DND-41 (cell line): ENCODE results near the gene UGGT2.

Source experiments
- ATAC-seq: fragments of 200-7000 bp; cut with Tn5 transposase; 3 replicates; pipeline ENCODE4 v1.9.1; 2021; ENCODE audit warnings: low read depth; ENCODE audit not compliant: insufficient read depth
- DNase-seq: peaks from one replicate; pipeline ENCODE4 v3.0.0-alpha.2; 2020
- H2AFZ ChIP-seq: 2 replicates; pipeline ENCODE4 v1.6.0; 2012; ENCODE audit warnings: low read depth, low read length
- H3K27ac ChIP-seq: 2 replicates; pipeline ENCODE4 v1.5.1; 2012; ENCODE audit warnings: low read length, inconsistent platforms
- H3K27me3 ChIP-seq: fragments of 200-600 bp; sonication (generic); 2 replicates; pipeline ENCODE4 v1.6.0; 2012; ENCODE audit warnings: low read length, mild to moderate bottlenecking, inconsistent platforms; ENCODE audit not compliant: insufficient read depth, poor library complexity
- H3K36me3 ChIP-seq: 2 replicates; pipeline ENCODE4 v1.5.1; 2012; ENCODE audit warnings: low read length, inconsistent platforms; ENCODE audit not compliant: insufficient read depth
- H3K4me1 ChIP-seq: 2 replicates; pipeline ENCODE4 v1.5.1; 2012; ENCODE audit warnings: mild to moderate bottlenecking, low read length; ENCODE audit not compliant: insufficient read depth
- H3K4me2 ChIP-seq: 2 replicates; pipeline ENCODE4 v1.6.0; 2012; ENCODE audit warnings: mild to moderate bottlenecking, moderate library complexity, low read length, inconsistent platforms; ENCODE audit not compliant: insufficient read depth
- H3K4me3 ChIP-seq, 2 experiments: fragments of 200-600 bp in 1 of 2; shearing (Covaris generic) in 1 of 2; 2 replicates each; pipeline ENCODE4 v1.5.1; 2012 to 2016; ENCODE audit warnings: inconsistent platforms in 2 of 2, low read length in 2 of 2, mild to moderate bottlenecking in 2 of 2, low read depth in 1 of 2, moderate library complexity in 1 of 2
- H3K79me2 ChIP-seq: 2 replicates; pipeline ENCODE4 v1.6.0; 2012; ENCODE audit warnings: low read length, inconsistent platforms; ENCODE audit not compliant: insufficient read depth
- H3K9ac ChIP-seq: 2 replicates; pipeline ENCODE4 v1.6.0; 2012; ENCODE audit warnings: low read depth, mild to moderate bottlenecking, inconsistent platforms, low read length, moderate library complexity
- H3K9me3 ChIP-seq: 2 replicates; pipeline ENCODE4 v1.5.1; 2012; ENCODE audit warnings: low read length, moderate library complexity, mild to moderate bottlenecking, inconsistent platforms; ENCODE audit not compliant: insufficient read depth, severe bottlenecking
- H4K20me1 ChIP-seq: 2 replicates; pipeline ENCODE4 v1.6.0; 2012; ENCODE audit warnings: low read length; ENCODE audit not compliant: insufficient read depth
- CTCF ChIP-seq: IDR thresholded peaks from 2 replicates; pipeline ENCODE4 v1.5.1; 2012; ENCODE audit warnings: borderline replicate concordance, low read length, moderate library complexity, mild to moderate bottlenecking; ENCODE audit not compliant: poor library complexity, severe bottlenecking; ENCODE audit errors: extremely low read depth
- EZH2 ChIP-seq: IDR thresholded peaks from 3 replicates; pipeline ENCODE4 v1.6.1; 2012; ENCODE audit warnings: borderline replicate concordance, low read depth, mild to moderate bottlenecking, moderate library complexity, low read length, inconsistent platforms; ENCODE audit not compliant: severe bottlenecking

The UGGT2 gene

GRCh38 chr13:95955719-95956118, 97.5 kb downstream of the UGGT2 start:
- ATAC-seq (no peak), DNase-seq (no peak)
- Histone ChIP-seq H3K4me3 (no peak overlapping the region), H3K9me3 (peaks cover 12% of the 10 kb centered on the region), H4K20me1 (no peaks in the 10 kb centered on the region), H3K4me1 (no peaks in the 10 kb centered on the region), H3K27ac (no peak overlapping the region), H3K9ac (no peak overlapping the region), H3K4me2 (no peak overlapping the region), H3K27me3 (no peaks in the 10 kb centered on the region), H3K36me3 (no peaks in the 10 kb centered on the region), H2AFZ (no peak overlapping the region), H3K79me2 (no peaks in the 10 kb centered on the region)
- TF ChIP-seq CTCF (no peak), EZH2 (no peak)

- Histone ChIP-seq H3K27ac (no peak overlapping the region), H3K4me1 (no peaks in the 10 kb centered on the region), H2AFZ (no peak overlapping the region), H3K79me2 (no peaks in the 10 kb centered on the region), H4K20me1 (no peaks in the 10 kb centered on the region), H3K4me3 (no peak overlapping the region), H3K9ac (no peak overlapping the region), H3K9me3 (peaks cover 12% of the 10 kb centered on the region), H3K36me3 (no peaks in the 10 kb centered on the region), H3K4me2 (no peak overlapping the region), H3K27me3 (no peaks in the 10 kb centered on the region)
- ATAC-seq, result no peak
- no peak for DNase-seq
- TF ChIP-seq EZH2 (no peak), CTCF (no peak)
Measured at GRCh38 chr13:95955255-95955654, 97.9 kb downstream of the UGGT2 start.

DNA sequence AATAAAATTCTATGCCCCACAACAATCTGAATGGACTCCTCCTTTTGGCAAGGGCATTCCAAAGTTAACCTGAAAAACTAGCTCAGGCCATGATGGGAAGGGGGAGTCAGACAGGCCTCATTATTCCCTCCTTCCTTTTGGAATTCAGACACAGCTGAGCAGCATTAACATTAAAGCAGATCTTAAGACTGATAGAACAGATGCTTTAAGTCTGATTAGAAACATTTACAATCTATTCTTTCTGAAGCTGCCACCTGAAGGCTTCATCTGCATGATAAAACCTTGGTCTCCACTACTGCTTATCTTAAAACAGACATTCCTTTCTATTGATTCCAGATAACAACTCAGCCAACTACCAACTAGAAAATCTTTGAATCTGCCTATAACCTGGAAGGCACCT, 98.9 kb downstream of the UGGT2 start:
- peaks cover 4% of the 10 kb centered on the region for H3K9me3 ChIP-seq
- no peak overlapping the region for H3K9ac ChIP-seq
- H3K27ac ChIP-seq, result no peak overlapping the region
- H3K79me2 ChIP-seq, result no peaks in the 10 kb centered on the region
- no peaks in the 10 kb centered on the region for H4K20me1 ChIP-seq
- DNase-seq (no peak), ATAC-seq (no peak)
- H3K36me3 ChIP-seq, result no peaks in the 10 kb centered on the region
- no peak overlapping the region for H2AFZ ChIP-seq
- no peak overlapping the region for H3K4me2 ChIP-seq
- no peak for TF ChIP-seq EZH2
- TF ChIP-seq CTCF, result no peak
- H3K4me3 ChIP-seq, result no peak overlapping the region
- no peaks in the 10 kb centered on the region for H3K4me1 ChIP-seq
- H3K27me3 ChIP-seq, result no peaks in the 10 kb centered on the region

DNA sequence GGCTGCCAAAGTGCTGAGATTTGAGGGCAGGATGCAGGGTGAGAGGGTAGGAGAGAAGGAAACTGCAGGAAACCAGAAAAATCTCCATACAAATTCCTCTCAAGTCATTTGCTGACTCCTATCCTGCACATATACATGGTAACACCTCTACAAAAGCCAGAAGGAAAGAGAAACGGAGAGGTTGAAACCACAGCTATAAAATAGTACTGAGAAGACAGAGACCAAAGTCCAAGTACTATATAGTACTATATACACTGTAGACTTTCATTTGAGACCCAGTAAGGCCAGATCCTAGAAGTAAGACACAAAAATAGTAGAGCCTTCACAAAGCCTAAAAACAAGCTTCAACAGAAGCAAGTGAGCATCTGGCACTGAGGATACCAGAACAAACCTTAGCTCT, 103.1 kb downstream of the UGGT2 start:
- no peaks in the 10 kb centered on the region for H3K4me1 ChIP-seq
- no peak for ATAC-seq
- no peak overlapping the region for H3K4me2 ChIP-seq
- no peaks in the 10 kb centered on the region for H3K27me3 ChIP-seq
- no peak for DNase-seq
- H3K9ac ChIP-seq, result no peak overlapping the region
- H2AFZ ChIP-seq, result no peak overlapping the region
- no peaks in the 10 kb centered on the region for H3K9me3 ChIP-seq
- H3K4me3 ChIP-seq, result no peak overlapping the region
- no peaks in the 10 kb centered on the region for H3K79me2 ChIP-seq
- H3K36me3 ChIP-seq, result no peaks in the 10 kb centered on the region
- TF ChIP-seq CTCF (no peak), EZH2 (no peak)
- no peaks in the 10 kb centered on the region for H4K20me1 ChIP-seq
- H3K27ac ChIP-seq, result no peak overlapping the region
